ENCODE measurements around the gene COL5A1.

COL5A1 gene

DNA sequence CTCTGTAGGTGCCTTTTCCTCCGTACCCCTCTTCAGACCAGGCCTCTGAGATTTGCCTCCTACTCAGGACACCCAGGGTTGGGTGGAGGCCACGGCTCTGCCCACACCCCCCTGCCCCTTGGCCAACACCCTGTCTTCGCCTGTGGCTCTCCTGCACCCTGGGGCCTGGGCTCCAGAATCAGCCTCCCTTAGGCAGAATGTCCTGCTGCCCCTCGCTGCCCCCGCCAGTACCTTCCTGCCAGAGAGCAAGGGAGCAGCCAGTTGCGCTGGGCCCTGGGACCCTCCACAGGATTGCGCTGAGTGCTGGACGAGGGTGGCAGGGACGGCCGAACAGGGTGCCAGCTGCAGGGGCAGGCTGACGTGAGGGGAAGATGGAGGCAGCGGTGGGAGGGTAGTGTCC is 53.5 kb downstream of the COL5A1 start:
- no peak for DNase-seq (ENCODE audit: low read depth)
- no peak overlapping the region for H3K4me3 ChIP-seq (ENCODE audit: low read depth, low read length)
- TF ChIP-seq, protein P1, sequence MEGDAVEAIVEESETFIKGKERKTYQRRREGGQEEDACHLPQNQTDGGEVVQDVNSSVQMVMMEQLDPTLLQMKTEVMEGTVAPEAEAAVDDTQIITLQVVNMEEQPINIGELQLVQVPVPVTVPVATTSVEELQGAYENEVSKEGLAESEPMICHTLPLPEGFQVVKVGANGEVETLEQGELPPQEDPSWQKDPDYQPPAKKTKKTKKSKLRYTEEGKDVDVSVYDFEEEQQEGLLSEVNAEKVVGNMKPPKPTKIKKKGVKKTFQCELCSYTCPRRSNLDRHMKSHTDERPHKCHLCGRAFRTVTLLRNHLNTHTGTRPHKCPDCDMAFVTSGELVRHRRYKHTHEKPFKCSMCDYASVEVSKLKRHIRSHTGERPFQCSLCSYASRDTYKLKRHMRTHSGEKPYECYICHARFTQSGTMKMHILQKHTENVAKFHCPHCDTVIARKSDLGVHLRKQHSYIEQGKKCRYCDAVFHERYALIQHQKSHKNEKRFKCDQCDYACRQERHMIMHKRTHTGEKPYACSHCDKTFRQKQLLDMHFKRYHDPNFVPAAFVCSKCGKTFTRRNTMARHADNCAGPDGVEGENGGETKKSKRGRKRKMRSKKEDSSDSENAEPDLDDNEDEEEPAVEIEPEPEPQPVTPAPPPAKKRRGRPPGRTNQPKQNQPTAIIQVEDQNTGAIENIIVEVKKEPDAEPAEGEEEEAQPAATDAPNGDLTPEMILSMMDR (IDR thresholded peaks at IDR 0.05; ENCODE audit: insufficient read depth, low read depth, low read length, missing control alignments) = no peak

DNA sequence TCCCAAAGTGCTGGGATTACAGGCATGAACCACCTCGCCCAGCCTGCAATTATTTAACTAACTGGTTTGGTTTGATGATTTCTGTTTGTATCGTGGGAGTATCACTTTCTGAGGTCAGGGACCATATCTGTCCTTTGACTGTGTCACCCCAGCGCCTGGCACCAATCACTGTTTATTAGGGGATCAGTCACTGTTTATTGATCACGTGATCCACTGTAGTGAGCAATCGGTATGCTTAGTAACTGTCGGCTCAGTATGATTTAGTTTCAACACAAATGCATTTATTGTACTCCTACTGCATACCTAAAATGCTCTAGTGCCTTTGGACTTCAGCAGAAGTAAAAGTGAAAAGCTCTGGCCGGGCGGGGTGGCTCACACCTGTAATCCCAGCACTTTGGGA is 54.8 kb downstream of the COL5A1 start:
- TF ChIP-seq, protein P1 (IDR thresholded peaks at IDR 0.05; ENCODE audit: insufficient read depth, low read depth, low read length, missing control alignments) = no peak
- H3K4me3 ChIP-seq (ENCODE audit: low read depth, low read length) = no peak overlapping the region
- DNase-seq (ENCODE audit: low read depth) = no peak

DNA sequence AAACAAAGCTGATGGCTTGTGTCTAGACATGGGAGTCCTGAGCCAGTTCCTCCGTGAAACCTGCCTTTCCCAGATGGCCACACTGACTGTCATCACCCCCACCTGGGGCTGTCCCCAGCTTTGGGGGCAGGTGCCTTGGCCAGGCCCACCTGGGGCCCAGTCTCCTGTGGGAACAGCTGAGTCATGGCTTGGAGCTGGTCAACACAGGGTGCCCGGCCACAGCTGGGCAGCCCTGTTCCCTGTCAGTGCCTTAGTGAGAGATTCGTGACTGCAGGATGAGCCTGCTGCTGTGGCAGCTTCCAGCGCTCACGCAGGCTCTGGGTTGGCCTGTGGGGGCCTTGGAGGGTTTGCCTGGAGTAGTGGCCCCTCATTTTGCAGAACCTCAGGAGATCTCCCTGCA is 56.5 kb downstream of the COL5A1 start:
- no peak for DNase-seq (ENCODE audit: low read depth)
- TF ChIP-seq, protein P1 (IDR thresholded peaks at IDR 0.05; ENCODE audit: insufficient read depth, low read depth, low read length, missing control alignments) = no peak
- no peak overlapping the region for H3K4me3 ChIP-seq (ENCODE audit: low read depth, low read length)

DNA sequence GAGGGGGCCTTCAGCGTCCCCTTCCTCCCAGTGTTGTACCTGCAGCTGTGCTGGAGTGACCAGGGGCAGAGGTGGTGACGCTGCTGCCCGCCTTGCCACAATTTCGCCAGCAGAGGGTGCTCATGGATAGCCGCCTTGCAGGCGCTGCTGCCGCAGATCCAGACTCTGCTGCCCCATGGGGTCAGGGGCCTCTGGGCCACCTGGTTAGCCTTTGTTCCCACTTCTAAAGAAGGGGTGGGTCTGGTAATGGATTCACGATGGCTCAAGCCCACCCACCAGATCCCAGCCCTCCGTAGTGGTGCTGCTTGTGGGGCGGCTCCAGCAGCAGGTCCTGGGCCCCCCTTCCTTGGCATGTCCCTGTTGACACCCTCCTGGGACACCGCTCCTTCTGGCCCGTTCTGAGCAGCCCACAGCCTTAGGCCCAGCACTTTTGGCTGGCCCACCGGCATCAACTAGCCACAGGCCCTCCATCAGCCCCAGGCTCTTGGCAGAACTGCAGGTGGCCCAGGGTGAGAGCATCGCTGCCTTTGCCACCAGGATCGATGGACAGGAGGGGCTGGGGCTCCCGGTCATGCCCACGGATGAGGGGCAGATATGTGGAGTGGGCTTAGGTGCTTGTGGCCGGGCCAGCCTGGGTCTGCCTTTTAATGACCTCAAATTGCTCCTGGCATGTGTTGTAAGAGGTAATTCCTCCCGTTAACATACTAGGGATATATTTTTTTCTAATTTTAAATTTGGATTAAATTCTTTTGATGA is 57.2 kb downstream of the COL5A1 start:
- peak; percentile 61 for DNase-seq (ENCODE audit: low read depth)

DNA sequence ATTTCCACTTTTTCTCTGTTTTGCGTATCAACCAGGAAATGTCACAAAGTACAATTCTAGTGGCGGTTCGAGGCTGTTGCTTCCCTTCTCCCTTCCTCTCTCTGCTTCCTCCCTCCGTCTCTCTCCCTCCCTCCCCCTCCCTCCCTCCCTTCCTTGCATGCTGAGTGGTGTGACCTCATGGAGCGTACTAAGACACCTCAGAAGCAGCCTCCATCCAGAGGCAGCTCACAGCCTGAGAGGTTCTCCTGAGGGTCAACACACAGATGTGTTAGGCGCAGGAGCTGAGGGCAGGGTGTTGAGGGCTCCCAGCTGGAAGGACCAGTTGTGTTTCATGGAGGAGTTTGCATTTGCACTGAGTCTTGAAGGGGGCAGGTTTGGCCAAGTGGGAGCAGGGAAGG is 57.7 kb downstream of the COL5A1 start:
- DNase-seq (ENCODE audit: low read depth) = no peak
- H3K4me3 ChIP-seq (ENCODE audit: low read depth, low read length) = no peak overlapping the region
- TF ChIP-seq, protein P1 (IDR thresholded peaks at IDR 0.05; ENCODE audit: insufficient read depth, low read depth, low read length, missing control alignments) = no peak

More for the DNA sequence above, 57.2 kb downstream of the COL5A1 start:
- no peak overlapping the region for H3K4me3 ChIP-seq (ENCODE audit: low read depth, low read length)
- TF ChIP-seq, protein P1 (IDR thresholded peaks at IDR 0.05; ENCODE audit: insufficient read depth, low read depth, low read length, missing control alignments) = peak; percentile 91

DNA sequence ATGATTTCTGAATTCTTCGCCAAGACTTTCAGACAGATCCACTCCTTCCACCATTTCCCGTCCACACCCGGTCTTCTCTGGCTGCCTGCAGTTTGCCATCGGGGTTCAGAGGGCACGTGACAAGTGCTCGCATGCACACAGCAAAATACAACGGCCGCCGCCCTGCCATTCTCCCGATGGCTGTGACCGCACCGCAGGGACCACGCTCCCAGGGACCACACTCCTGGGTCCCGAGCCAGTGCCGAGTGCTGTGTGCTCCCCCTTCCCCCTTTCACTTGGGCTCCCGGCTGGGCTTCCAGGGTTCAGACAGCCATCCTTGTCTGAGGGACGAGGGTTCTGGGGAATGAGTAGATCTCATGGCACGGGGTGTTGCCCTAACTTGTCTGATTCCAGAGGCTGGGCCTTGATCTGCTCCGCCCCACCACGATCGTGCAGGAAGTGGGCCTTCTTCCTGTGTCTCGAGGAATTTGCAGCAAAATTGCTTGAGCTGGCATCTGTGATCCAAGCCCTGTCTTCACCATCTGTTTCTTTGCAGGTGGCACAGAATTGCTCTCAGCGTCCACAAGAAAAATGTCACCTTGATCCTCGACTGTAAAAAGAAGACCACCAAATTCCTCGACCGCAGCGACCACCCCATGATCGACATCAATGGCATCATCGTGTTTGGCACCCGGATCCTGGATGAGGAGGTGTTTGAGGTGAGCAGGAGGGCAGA is 59.2 kb downstream of the COL5A1 start:
- no peak for DNase-seq (ENCODE audit: low read depth)
- TF ChIP-seq, protein P1 (IDR thresholded peaks at IDR 0.05; ENCODE audit: insufficient read depth, low read depth, low read length, missing control alignments) = no peak
- no peak overlapping the region for H3K4me3 ChIP-seq (ENCODE audit: low read depth, low read length)

All from GM12865 (cell line).